HG03432 (cell line): ENCODE measurements around the gene PPP1R15B.

Experiments used
- ATAC-seq: cut with Tn5 transposase; IDR thresholded peaks from one replicate; pipeline ENCODE4 v1.9.1; 2021; ENCODE audit warnings: mild to moderate bottlenecking, moderate library complexity; ENCODE audit not compliant: unreplicated experiment

The PPP1R15B gene

DNA sequence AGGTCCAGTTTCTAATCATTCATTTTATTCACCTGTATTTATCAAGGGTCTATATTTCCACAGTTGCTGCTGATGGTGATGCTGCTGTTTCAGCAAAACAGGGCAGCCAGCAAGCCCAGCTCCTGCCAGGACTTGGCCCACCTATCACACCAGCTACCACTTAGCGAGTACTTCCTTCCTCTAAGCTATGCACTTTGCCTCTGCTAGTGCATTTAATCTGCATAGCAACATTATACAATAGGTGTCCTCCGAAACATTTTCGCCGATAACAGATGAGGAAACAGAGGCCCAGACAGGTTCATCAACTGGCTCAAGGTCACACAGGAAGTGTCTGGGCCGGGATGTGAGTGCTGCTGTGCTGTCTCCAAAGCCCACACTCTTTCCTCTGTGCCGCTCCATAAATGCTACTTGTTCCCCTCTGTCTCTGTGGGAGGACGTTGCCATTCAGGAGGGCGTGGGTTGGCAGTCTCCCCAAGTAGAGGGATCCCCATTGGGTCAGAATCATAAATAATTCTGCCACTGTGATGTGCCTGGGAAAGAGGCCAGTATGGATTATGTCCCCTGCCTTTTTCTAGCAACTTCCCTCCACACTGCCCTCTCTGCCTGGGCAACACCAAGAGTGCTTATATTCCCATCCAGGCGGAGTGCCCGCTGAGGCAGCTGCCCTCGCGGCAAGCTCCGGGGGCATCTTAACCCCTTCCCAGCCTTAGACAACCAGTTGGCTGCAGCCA lies 42.5 kb downstream of the PPP1R15B start:
- no peak for ATAC-seq

DNA sequence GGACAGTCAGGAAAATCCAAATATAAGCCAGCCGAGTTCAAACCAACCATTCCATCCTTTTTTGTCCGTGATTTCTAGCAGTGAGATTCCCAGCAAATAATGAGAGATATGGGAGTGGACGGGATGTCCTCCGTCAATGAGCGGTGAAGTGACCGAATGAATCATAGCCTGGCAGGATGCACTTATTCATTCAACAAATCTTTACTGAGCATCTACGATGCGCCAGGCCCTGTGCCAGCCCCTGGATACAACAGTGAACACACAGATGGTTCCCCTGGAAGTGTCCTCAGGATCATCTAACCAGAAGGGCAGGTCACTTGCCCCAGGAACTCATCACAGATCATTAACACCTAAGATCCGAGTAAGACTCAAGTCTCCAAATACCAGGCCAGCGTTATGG lies 43.7 kb downstream of the PPP1R15B start:
- ATAC-seq: no peak

- no peak for ATAC-seq
Observed at GRCh38 chr1:204367193-204367858, 44.3 kb downstream of the PPP1R15B start.

DNA sequence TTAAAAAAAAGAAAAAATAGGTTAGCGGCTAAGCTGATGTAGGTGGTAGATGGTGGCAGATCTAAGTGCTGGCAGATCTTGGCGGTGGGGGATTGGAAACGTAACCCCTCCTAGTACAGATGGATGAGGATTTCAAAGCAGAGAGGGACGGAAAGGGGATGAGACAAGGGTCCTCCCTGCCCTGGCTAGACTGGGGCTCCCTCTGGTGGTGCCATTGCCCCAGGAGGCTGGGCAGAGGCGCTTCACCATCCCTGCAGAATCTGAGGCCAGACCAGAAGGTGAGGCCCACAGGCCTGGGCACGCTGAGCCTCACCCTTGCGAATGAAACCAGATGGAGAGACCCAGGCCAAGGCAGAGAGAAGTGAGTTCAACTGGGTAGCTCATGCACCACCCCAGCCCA lies 44.9 kb downstream of the PPP1R15B start:
- no peak for ATAC-seq

DNA sequence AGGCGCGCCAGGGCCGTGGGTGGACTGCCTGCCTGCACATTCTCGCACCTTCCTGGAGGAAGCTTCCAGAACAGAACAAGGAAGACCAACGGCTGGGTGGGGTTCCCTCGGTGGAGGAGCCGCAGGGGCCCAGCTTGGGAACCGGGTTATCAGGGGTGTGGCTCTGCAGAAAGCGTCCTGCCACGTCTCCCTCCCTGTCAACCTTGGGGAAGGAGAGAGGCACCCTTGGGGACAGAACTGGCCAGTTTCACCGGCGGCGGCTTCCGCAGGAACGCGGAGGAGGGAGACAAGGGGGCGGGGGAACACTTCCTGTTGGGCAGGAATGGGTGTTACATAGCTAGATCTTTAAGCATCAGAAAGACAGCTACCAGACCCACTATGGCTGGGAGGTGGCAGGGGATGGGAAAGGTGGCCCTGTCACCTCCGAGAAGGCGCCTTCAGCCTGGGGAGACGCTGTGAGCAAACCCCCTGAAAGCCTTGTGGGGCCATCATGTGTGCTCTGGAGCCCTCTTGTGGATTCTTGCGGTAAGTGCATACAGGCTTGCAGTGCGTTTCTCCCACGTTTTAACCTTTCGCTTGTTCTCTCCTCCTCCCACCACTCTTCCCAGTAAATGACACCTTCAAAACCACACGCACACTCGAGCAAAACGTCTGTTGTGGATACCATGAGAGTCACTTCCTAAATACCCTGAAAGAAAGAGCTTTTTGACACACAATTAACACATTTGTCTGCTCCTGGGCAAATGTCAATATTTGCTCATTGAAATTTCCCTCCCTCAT lies 48.1 kb downstream of the PPP1R15B start:
- peak; percentile 61 for ATAC-seq

DNA sequence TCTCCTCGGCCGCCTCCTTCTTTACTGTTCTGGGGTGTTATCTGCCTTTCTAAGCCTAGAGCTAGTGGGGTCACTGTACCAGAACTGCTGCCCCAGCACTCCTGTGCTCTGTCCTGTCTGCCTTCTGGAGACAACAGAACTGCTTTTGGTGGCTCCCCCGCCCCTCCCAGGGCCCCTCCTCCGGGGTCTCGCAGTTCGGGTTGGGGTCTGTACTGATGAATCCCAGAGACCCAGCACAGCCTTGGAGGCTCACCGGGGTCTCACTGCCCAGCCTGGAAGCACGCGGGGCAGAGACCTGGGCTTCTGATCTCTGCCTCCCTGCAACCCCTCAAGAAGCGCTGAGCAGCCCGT lies 48.7 kb downstream of the PPP1R15B start:
- ATAC-seq: peak; percentile 17

DNA sequence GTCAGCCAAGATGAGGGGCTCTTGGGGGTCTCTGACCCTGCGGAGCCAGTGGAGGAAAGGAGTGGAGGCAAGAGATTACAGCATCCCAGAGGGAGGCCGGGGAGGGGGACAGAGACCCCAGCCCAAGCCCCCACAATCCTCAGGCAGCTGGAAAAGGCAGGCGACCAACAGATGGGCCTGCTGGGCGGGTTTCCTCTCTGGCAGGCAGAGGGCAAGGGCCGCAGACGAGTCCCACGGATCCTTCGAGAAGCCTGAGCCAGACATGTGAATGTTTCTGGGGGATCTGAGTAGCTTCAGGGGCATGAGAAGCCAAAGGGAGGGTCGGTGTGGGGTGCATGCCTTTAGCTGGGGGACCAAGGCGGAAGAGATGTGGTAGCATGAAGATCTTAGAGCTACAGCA lies 49.8 kb downstream of the PPP1R15B start:
- no peak for ATAC-seq

- no peak for ATAC-seq
Observed at GRCh38 chr1:204361341-204361771, 50.3 kb downstream of the PPP1R15B start.

- no peak for ATAC-seq
Observed at GRCh38 chr1:204360314-204360713, 51.3 kb downstream of the PPP1R15B start.

- no peak for ATAC-seq
Observed at GRCh38 chr1:204359474-204360255, 52.0 kb downstream of the PPP1R15B start, which contains the start of gene PLEKHA6. Gene PLEKHA6, minus strand, starts transcription at chr1:204359929. Its CDS starts 86,202 bp downstream, at chr1:204273727.

DNA sequence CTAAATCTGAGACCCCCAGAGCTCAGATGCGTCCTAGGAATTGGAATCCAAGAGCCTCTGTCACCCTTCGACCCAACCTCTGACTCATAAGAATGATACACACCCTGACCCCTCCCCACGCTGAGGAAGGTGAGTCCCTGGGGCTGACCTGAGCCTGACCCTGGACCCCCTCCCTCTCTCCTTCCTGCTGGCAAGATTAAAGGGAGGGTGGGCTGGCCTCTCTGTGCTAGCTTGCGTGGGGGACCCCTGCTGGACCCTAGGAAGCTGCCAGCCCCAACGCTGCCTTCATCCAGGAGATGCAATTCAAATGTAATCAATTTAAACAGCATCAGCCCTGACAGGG lies 52.5 kb downstream of the PPP1R15B start:
- no peak for ATAC-seq

DNA sequence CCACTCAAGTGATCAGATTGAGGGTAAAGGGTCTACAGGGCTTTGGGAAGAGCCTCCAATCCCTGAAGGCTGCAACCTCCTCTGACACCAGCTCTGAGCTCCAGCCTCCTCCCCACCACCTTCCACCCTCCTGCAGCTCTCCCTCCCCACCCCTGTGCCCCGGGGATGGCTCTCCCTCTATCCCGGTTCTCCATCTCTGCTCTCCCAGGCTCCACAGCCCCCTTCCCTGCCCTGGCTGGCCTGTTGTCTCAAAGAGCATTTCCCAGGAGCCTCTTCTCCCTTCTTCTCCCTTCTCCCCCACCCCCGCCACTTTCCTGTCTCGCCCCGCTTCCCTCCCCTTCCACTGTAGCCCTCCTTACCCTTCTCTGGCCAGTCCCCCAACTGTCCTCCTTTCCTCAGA lies 53.0 kb downstream of the PPP1R15B start:
- no peak for ATAC-seq

GRCh38 chr1:204357551-204358490 lies 53.8 kb downstream of the PPP1R15B start:
- ATAC-seq: no peak

GRCh38 chr1:204356997-204357396 lies 54.6 kb downstream of the PPP1R15B start:
- no peak for ATAC-seq

GRCh38 chr1:204355913-204356312 lies 55.7 kb downstream of the PPP1R15B start:
- no peak for ATAC-seq

- ATAC-seq: no peak
Observed at GRCh38 chr1:204354579-204354978, 57.0 kb downstream of the PPP1R15B start.
